ENCODE results near the gene ZNF30.

- TF ChIP-seq ZBTB1 (tag by site-specific recombination; IDR thresholded peaks at IDR 0.05) (no peak), CTCF (tag by site-specific recombination; IDR thresholded peaks at IDR 0.05) (no peak), ZNF19 (tag by site-specific recombination; IDR thresholded peaks at IDR 0.05; ENCODE audit: low read depth) (no peak), ZNF768 (tag by site-specific recombination; IDR thresholded peaks at IDR 0.05) (no peak), YY1 (tag by site-specific recombination; IDR thresholded peaks at IDR 0.05) (no peak), ZNF37A (tag by site-specific recombination; IDR thresholded peaks at IDR 0.05) (no peak), ZNF23 (tag by site-specific recombination; IDR thresholded peaks at IDR 0.05; ENCODE audit: borderline replicate concordance) (no peak), SP2 (tag by site-specific recombination; IDR thresholded peaks at IDR 0.05) (no peak), ZNF146 (tag by site-specific recombination; IDR thresholded peaks at IDR 0.05) (no peak), GLI4 (tag by site-specific recombination; IDR thresholded peaks at IDR 0.05) (no peak)
- TF ChIP-seq, protein P1, sequence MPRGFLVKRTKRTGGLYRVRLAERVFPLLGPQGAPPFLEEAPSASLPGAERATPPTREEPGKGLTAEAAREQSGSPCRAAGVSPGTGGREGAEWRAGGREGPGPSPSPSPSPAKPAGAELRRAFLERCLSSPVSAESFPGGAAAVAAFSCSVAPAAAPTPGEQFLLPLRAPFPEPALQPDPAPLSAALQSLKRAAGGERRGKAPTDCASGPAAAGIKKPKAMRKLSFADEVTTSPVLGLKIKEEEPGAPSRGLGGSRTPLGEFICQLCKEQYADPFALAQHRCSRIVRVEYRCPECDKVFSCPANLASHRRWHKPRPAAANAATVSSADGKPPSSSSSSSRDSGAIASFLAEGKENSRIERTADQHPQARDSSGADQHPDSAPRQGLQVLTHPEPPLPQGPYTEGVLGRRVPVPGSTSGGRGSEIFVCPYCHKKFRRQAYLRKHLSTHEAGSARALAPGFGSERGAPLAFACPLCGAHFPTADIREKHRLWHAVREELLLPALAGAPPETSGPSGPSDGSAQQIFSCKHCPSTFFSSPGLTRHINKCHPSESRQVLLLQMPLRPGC (tag by site-specific recombination; IDR thresholded peaks at IDR 0.05), result no peak
- TF ChIP-seq, protein P2, sequence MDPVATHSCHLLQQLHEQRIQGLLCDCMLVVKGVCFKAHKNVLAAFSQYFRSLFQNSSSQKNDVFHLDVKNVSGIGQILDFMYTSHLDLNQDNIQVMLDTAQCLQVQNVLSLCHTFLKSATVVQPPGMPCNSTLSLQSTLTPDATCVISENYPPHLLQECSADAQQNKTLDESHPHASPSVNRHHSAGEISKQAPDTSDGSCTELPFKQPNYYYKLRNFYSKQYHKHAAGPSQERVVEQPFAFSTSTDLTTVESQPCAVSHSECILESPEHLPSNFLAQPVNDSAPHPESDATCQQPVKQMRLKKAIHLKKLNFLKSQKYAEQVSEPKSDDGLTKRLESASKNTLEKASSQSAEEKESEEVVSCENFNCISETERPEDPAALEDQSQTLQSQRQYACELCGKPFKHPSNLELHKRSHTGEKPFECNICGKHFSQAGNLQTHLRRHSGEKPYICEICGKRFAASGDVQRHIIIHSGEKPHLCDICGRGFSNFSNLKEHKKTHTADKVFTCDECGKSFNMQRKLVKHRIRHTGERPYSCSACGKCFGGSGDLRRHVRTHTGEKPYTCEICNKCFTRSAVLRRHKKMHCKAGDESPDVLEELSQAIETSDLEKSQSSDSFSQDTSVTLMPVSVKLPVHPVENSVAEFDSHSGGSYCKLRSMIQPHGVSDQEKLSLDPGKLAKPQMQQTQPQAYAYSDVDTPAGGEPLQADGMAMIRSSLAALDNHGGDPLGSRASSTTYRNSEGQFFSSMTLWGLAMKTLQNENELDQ (tag by site-specific recombination; IDR thresholded peaks at IDR 0.05; ENCODE audit: low read depth), result no peak
Measured at GRCh38 chr19:34985249-34986022, 58.7 kb downstream of the ZNF30 start.
